GM12878 (cell line): ENCODE measurements around the gene N4BP2L2. TPM values are rescaled to one million over a fixed set of nuclear protein-coding genes. Genes with fewer than 3 reads are reported as not detected.

Experiments
- BHLHE40 ChIP-seq, 2 experiments: fragments of 450-650 bp in 1 of 2; IDR thresholded peaks; 2 replicates each; pipeline ENCODE4 v1.6.1; 2011 to 2017; ENCODE audit warnings: low read depth in 2 of 2, borderline replicate concordance in 1 of 2, improper control_type of control experiment in 1 of 2, low read length in 1 of 2, mild to moderate bottlenecking in 1 of 2
- CBFB ChIP-seq: IDR thresholded peaks from 2 replicates; pipeline ENCODE4 v1.6.1; 2016; ENCODE audit warnings: antibody characterized with exemption, low read depth
- CREB1 ChIP-seq: IDR thresholded peaks from 2 replicates; pipeline ENCODE4 v1.6.1; 2012; ENCODE audit warnings: low read depth, mild to moderate bottlenecking, inconsistent platforms
- CUX1 ChIP-seq: IDR thresholded peaks from 2 replicates; pipeline ENCODE4 v1.6.1; 2012; ENCODE audit warnings: improper control_type of control experiment, low read depth, low read length; ENCODE audit not compliant: insufficient replicate concordance
- E2F8 ChIP-seq: fragments of 450-650 bp; IDR thresholded peaks from 2 replicates; pipeline ENCODE4 v1.6.1; 2018; ENCODE audit warnings: mild to moderate bottlenecking, low read depth, moderate library complexity; ENCODE audit not compliant: partially characterized antibody
- IKZF1 ChIP-seq: fragments of 450-650 bp; conservative IDR thresholded peaks from 2 replicates; pipeline ENCODE4 v1.6.1; 2017; ENCODE audit warnings: antibody characterized with exemption, mild to moderate bottlenecking
- MAX ChIP-seq: IDR thresholded peaks from 2 replicates; pipeline ENCODE4 v1.6.1; 2012; ENCODE audit warnings: low read depth, low read length, improper control_type of control experiment
- MTA2 ChIP-seq: fragments of 450-650 bp; IDR thresholded peaks from 2 replicates; pipeline ENCODE4 v1.6.1; 2016; ENCODE audit warnings: low read depth, mild to moderate bottlenecking, moderate library complexity
- NBN ChIP-seq: fragments of 450-650 bp; IDR thresholded peaks from 2 replicates; pipeline ENCODE4 v1.6.1; 2016
- NKRF ChIP-seq: fragments of 450-650 bp; conservative IDR thresholded peaks from 2 replicates; pipeline ENCODE4 v1.6.1; 2017; ENCODE audit warnings: mild to moderate bottlenecking, moderate library complexity
- PAX8 ChIP-seq: fragments of 450-650 bp; IDR thresholded peaks from 2 replicates; pipeline ENCODE4 v1.6.1; 2017; ENCODE audit warnings: mild to moderate bottlenecking, moderate library complexity
- PML ChIP-seq: IDR thresholded peaks from 2 replicates; pipeline ENCODE4 v1.6.1; 2012; ENCODE audit warnings: low read length, inconsistent platforms
- POU2F2 ChIP-seq: IDR thresholded peaks from 3 replicates; pipeline ENCODE4 v1.6.1; 2011; ENCODE audit warnings: low read depth, mild to moderate bottlenecking, low read length, borderline replicate concordance
- RELA ChIP-seq: fragments of 450-650 bp; IDR thresholded peaks from 2 replicates; pipeline ENCODE4 v1.8.0; 2014; ENCODE audit warnings: borderline replicate concordance; ENCODE audit not compliant: partially characterized antibody
- SMAD5 ChIP-seq: IDR thresholded peaks from 2 replicates; pipeline ENCODE4 v1.6.1; 2016; ENCODE audit warnings: antibody characterized with exemption, low read depth
- SMC3 ChIP-seq: IDR thresholded peaks from 2 replicates; pipeline ENCODE4 v1.6.1; 2011; ENCODE audit warnings: low read length, improper control_type of control experiment, borderline replicate concordance
- YY1 ChIP-seq: IDR thresholded peaks from 2 replicates; pipeline ENCODE4 v1.6.1; 2011; ENCODE audit warnings: low read depth, mild to moderate bottlenecking, low read length
- ZNF207 ChIP-seq: fragments of 450-650 bp; IDR thresholded peaks from 2 replicates; pipeline ENCODE4 v1.6.1; 2014; ENCODE audit warnings: antibody characterized with exemption, mild to moderate bottlenecking, borderline replicate concordance
- ZNF217 ChIP-seq: fragments of 450-650 bp; IDR thresholded peaks from 2 replicates; pipeline ENCODE4 v1.6.1; 2017; ENCODE audit warnings: antibody characterized with exemption, mild to moderate bottlenecking
- ZNF274 ChIP-seq: IDR thresholded peaks from one replicate; pipeline ENCODE4 v1.8.0; 2011; ENCODE audit not compliant: insufficient read length, insufficient read depth
- polyA plus RNA-seq, 11 experiments: library from polyadenylated mRNA; depleted of rRNA in 4 of 11; unstranded in 6 of 11; stranded (reverse) in 5 of 11; fragments of >200 nt; fragmentation: Nextera tagmentation in 4 of 11; fragmentation: Illumina TruSeq in 1 of 11; extraction: Ambion mirVana in 4 of 11; extraction: Trizol in 1 of 11; gene quantifications; 1 replicate in 1 of 11; 2 replicates in 10 of 11; pipeline versions ENCODE4 v1.2.1 to v1.2.3, GENCODE V29; 2011 to 2016; ENCODE audit warnings: inconsistent platforms in 2 of 11, missing spikeins in 2 of 11, low read depth in 1 of 11
- total RNA-seq, 4 experiments: library from RNA; depleted of rRNA in 3 of 4; stranded (reverse); fragments of >200 nt in 3 of 4; fragmentation: Illumina TruSeq in 1 of 4; extraction: Trizol in 1 of 4; gene quantifications; 2 replicates each; pipeline versions ENCODE4 v1.2.1 to v1.2.3, GENCODE V29; 2013 to 2021

Gene N4BP2L2
- total and polyA plus RNA-seq, 10 of the 15 experiments (the other 5 are each of a cell fraction or from before 2014, with no cell fraction given), result 41.7 to 87.1 (median 61.2) TPM

- peak; percentile 71 for TF ChIP-seq E2F8
- no peak for TF ChIP-seq RELA
- peak; percentile 15; the same call in 1 of the 2 replicates for TF ChIP-seq SMC3
- TF ChIP-seq MTA2, result peak; percentile 54; the same call in 1 of the 2 replicates
- no peak for TF ChIP-seq MAX
- TF ChIP-seq CBFB, result peak; percentile 47; the same call in 1 of the 2 replicates
- TF ChIP-seq NBN, result peak; percentile 89
- TF ChIP-seq POU2F2, result peak; percentile 88; the same call in 2 of the 3 replicates
- no peak for TF ChIP-seq ZNF207
- peak; percentile 81; the same call in 1 of the 2 replicates for TF ChIP-seq SMAD5
- TF ChIP-seq YY1, result peak; percentile 98
- TF ChIP-seq CREB1, result peak; percentile 88
- TF ChIP-seq IKZF1, result peak; percentile 98
- TF ChIP-seq PAX8, result peak; percentile 77
- 0 out of 2 replicates have a peak, but pooled peaks have one; percentile 13 for TF ChIP-seq ZNF217
- TF ChIP-seq CUX1, result no peak
- TF ChIP-seq ZNF274, result no peak
- peak; percentile 57 for TF ChIP-seq NKRF
- peak; percentile 95 for TF ChIP-seq PML
- TF ChIP-seq BHLHE40 (IDR thresholded peaks at IDR 0.05; ENCODE audit: borderline replicate concordance in 1 of 2, low read depth in 2 of 2, low read length in 1 of 2), result peak in 1 of 2 experiments; percentile 35; a peak in 1 of 4 replicates
Measured at GRCh38 chr13:32538621-32539246, at the start of gene N4BP2L2 (continued).
